ENCODE data around the gene EPB42. TPM values are rescaled to one million over a fixed set of nuclear protein-coding genes. Genes with fewer than 3 reads are reported as not detected.

The EPB42 gene
- total RNA-seq, 1 experiment from 2014 or later = not detected

- H3K4me3 ChIP-seq (replicated peaks in 1 of 2; ENCODE audit: low read depth in 1 of 2, low read length in 2 of 2) = no peak overlapping the region
- H3K4me2 ChIP-seq (ENCODE audit: low read length) = no peak overlapping the region
- H2AFZ ChIP-seq (ENCODE audit: low read depth, low read length, poor library complexity, severe bottlenecking) = no peak overlapping the region
- no peaks in the 10 kb centered on the region for H3K9me2 ChIP-seq (ENCODE audit: insufficient read depth)
- ATAC-seq (no peak), DNase-seq (ENCODE audit: low read depth, low spot score) (no peak)
- H3K36me3 ChIP-seq (ENCODE audit: control insufficient read depth in 1 of 2, insufficient read depth in 2 of 2, low read length in 2 of 2) = no peaks in the 10 kb centered on the region
- TF ChIP-seq REST (IDR thresholded peaks at IDR 0.05; ENCODE audit: low read depth) (no peak), MAX (IDR thresholded peaks at IDR 0.05) (no peak), POLR2A (IDR thresholded peaks at IDR 0.05; ENCODE audit: borderline replicate concordance, extremely low read depth, insufficient read depth, insufficient read length) (no peak), ZBTB33 (IDR thresholded peaks at IDR 0.05; ENCODE audit: extremely low read depth, insufficient replicate concordance, low read length) (no peak), JUND (IDR thresholded peaks at IDR 0.05) (no peak), SP1 (IDR thresholded peaks at IDR 0.05; ENCODE audit: low read depth) (no peak), CTCF (IDR thresholded peaks at IDR 0.05 in 2 of 3, conservative IDR thresholded peaks at IDR 0.05 in 1 of 3; ENCODE audit: borderline replicate concordance in 1 of 3, insufficient read depth in 1 of 3, low read depth in 2 of 3, low read length in 2 of 3) (no peak)
- intact Hi-C loops (cut with micrococcal nuclease) = no loop called here
- no peaks in the 10 kb centered on the region for H3K9me3 ChIP-seq (ENCODE audit: control insufficient read depth in 1 of 2, insufficient read depth in 1 of 2, low read depth in 1 of 2, low read length in 2 of 2)
- CTCF ChIA-PET = no interaction called here
- no TSS peak for BruUV-seq (replicated peaks)
- no peaks in the 10 kb centered on the region for H3K79me2 ChIP-seq (ENCODE audit: insufficient read depth, low read length)
- H3K9ac ChIP-seq (ENCODE audit: low read length) = no peak overlapping the region
- RAD21 ChIA-PET (ENCODE audit: low non-redundant PET in 1 of 2, low total read pairs in 2 of 2, uncharacterized antibody in 2 of 2, unreplicated experiment in 2 of 2) = no interaction called here
- POLR2A ChIA-PET = no interaction called here
- H4K20me1 ChIP-seq (ENCODE audit: insufficient read depth) = no peaks in the 10 kb centered on the region
- no peak overlapping the region for H3K27ac ChIP-seq (ENCODE audit: low read depth, low read length)
- H3K27me3 ChIP-seq (ENCODE audit: insufficient read depth, low read length) = no peaks in the 10 kb centered on the region
- H3K4me1 ChIP-seq (ENCODE audit: control insufficient read depth in 1 of 2, insufficient read depth in 2 of 2, low read length in 2 of 2) = peaks cover 0 to 4% of the 10 kb centered on the region in 2 experiments; a peak in 1 of 4 replicates
Observed at GRCh38 chr15:43199945-43200488, 20.8 kb downstream of the EPB42 start.

Measured in HCT116 (cell line).